HG03439 (cell line): ENCODE data around the gene SLC35B1.
"Not testable (repeated sequence)": the region's sequence is repeated elsewhere in the genome, so short reads cannot be mapped to it uniquely, and the experiment has no call there.

Source experiments
- ATAC-seq: cut with Tn5 transposase; IDR thresholded peaks from one replicate; pipeline ENCODE4 v1.9.1; 2021; ENCODE audit warnings: mild to moderate bottlenecking, moderate library complexity; ENCODE audit not compliant: unreplicated experiment

Gene SLC35B1

DNA sequence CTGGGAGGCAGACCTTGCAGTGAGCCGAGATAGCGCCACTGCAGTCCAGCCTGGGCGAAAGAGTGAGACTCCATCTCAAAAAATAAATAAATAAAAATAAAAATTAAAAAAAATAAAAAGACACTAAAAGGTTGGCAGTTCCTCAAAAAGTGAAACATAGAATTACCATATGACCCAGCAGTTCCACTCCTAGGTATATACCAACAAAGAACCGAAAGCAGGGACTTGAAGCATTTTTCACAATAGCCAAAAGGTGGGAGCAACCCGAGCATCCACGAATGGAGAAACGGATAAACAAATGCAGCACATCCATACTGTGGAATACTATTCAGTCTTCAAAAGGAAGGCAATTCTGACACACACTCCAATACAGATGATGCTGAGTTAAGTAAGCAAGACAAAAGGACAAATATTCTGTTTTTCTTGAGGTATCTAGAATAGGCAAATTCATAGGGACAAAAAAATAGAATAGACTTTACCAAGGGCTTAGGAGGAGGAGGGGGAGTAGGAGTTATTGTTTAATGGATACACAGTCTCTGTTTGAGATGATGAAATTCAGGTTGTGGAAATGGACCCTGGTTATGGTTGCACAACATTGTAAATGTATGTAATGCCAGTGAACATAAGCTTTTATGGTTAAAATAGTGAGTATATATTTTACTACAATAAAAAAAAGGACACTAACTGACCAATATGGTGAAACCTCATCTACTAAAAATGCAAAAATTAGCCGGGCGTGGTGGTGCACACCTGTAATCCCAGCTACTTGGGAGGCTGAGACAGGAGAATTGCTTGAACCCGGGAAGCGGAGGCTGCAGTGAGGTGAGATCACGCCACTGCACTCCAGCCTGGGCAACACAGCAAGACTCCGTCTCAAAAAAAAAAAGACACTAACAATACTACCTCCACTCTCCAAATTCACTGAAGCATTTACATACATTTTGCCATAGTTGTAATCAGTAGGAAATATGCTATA lies 27.0 kb upstream of the SLC35B1 start:
- ATAC-seq = no peak

DNA sequence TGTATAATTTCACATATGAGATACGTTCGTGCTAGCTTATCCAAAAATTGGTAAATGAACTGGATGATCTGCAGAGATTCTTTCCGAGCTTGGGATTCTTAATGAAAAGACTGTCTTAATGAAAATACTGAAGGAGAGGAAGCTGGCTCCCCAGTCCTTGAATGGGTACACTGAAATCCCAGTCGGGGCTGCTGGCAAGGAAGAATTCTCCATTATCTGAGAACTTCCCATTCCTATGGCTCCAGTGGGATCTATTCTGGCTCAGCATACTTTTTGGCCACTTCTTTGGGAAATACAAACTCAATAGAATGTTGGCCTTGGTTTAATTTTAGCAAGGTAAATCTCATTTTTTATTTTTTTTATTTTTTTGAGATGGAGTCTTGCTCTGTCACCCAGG lies 23.7 kb upstream of the SLC35B1 start:
- no peak for ATAC-seq

GRCh38 chr17:49730785-49731434 lies 23.1 kb upstream of the SLC35B1 start:
- ATAC-seq = no peak

DNA sequence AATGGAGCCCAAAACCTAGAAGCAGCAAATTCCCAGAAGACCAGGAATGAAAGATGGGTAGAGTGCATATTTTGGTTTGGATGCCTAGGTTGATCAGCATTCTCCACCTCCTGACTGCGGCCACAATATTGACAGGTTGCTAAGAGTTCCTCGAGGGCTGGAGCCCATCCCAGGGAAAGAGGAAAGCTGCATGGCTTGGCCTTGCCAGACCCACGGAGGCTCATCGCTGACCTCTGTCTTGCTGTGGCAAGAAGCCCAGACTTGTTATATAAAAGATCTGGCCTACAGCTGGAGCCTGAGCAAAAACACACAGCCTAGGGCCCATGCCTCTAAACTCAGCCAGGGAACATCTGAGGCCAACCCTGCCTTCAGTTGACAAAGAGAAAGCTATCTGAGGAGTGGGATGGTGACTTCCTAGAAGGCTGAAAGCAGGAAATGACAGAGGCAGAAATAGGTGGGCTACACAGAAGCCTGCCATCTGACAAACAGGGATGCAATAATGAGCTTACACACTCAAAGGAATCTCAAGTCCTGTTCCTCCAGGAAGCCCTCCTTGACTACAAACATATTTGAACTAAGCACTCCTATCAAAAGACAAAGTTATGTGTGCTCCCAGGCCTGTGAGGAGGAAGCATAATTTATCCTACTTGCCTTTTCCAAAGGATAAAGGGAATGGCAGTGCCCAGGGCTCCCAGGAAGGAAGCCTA lies 22.5 kb upstream of the SLC35B1 start:
- no peak for ATAC-seq

DNA sequence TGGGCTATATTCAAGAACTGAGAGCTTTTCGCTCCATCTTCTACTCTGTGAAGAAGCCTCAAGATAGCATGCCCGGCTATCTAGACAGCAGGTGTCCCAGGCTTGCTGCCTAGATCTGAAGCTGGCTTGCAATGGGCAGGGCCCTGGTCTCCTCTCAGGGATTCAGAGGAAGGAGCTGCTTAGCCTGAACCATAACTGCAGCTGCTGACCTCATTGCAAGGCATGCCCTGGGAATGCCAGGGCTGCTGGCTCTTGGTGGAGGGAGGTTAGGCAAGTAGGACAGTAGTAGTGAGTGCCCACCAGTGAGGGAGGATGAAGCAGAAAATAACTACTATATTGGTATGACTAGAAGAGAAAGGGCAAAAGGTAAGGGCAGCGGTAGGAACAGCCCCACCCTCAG lies 21.3 kb upstream of the SLC35B1 start:
- ATAC-seq = no peak

DNA sequence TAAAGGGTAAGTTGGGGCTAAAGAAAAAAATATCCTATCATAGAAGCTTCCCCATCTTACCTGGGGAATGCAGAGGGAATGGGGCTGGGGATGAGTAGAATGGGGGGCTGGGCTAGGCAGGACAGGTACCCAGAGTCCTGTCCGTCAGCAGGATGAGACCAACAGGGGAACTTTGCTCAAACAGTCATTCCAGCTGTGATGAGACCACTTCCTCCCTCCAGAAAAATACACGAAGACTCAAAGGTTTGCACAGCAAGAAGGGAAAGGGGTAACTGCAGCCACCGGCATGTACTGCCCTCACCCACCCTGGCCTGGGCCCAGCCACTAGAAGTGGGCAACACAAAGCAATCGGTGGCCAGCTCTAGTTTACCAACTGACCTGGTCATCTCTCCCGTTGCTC lies 20.7 kb upstream of the SLC35B1 start:
- ATAC-seq = no peak

GRCh38 chr17:49727380-49727779 lies 19.6 kb upstream of the SLC35B1 start:
- ATAC-seq = no peak

- ATAC-seq = no peak
Measured at GRCh38 chr17:49725452-49726130, 17.8 kb upstream of the SLC35B1 start.

DNA sequence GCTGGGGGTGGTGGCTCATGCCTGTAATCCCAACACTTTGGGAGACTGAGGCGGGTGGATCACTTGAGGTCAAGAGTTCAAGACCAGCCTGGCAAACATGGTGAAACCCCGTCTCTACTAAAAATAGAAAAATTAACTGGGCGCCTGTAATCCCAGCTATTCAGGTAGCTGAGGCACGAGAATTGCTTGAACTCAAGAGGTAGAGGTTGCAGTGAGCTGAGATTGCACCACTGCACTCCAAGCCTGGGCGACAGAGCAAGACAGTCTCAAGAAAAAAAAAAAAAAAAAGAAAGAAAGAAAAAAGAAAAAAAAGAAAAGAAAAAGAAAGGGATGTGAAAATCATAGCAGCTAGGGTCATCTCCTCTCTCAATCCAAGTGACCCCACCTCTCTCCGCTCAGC lies 16.8 kb upstream of the SLC35B1 start:
- not testable (repeated sequence) for ATAC-seq

- ATAC-seq = no peak
Measured at GRCh38 chr17:49723423-49723822, 15.7 kb upstream of the SLC35B1 start.

DNA sequence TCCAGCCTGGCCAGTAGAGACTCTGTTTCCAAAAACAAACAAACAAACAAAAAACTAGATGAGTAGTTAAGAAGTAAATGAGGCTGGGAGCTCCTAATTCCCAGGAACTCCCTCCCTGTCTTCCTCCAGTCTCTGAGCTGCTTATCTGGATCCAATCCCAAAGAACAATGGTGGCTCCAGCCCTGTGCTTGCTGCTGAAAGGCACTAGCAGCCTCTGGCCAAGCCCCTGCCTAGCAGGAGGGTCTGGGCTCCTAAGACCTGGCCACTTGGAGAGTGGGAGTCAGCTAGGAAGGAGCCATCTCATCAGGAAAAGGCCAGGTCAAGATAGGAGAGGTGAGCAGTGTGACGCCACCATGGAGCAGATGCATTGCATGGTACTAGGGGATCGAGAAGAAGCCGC lies 14.3 kb upstream of the SLC35B1 start:
- ATAC-seq = no peak

GRCh38 chr17:49717371-49717861 lies 9.7 kb upstream of the SLC35B1 start:
- no peak for ATAC-seq

GRCh38 chr17:49716668-49717364 lies 9.1 kb upstream of the SLC35B1 start:
- ATAC-seq = no peak

GRCh38 chr17:49715717-49716279 lies 8.0 kb upstream of the SLC35B1 start:
- no peak for ATAC-seq

GRCh38 chr17:49715216-49715615 lies 7.5 kb upstream of the SLC35B1 start:
- ATAC-seq = no peak

DNA sequence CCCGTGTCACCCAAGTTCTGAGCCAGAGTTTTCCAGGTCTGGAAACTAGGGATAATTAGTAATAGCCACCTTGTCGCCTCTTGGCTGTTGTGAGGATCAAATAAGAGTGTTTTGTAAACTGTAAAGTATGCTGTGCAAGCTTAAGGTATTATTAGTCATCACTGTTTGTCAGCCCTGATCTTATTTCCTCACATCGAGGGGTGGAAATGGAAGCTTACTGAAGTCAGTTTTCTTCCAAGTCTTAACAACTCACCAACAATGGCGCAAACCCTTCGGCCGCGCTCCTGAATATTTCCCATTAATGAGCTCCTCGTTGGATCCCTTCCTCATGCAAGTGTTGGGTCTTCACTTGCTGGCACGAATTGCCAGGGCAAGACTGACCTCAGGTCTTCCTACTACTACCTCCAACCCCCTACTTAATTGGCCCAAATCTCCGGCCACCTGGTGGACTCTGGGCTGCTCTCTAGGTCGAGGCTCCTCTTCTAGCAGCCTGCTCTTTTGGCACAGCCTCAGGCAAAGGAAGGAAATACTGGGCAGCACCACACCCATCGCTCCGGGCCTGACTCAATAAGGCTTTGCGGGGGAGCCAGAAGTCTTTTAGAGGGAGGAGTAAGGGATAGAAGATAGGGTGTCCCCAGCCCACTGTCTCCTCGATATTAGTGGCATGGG lies 885 bp upstream of the SLC35B1 start:
- ATAC-seq = no peak

GRCh38 chr17:49707246-49707607 lies 537 bp downstream of the SLC35B1 start:
- ATAC-seq = no peak

- ATAC-seq = no peak
Measured at GRCh38 chr17:49705254-49705653, 2.5 kb downstream of the SLC35B1 start.

DNA sequence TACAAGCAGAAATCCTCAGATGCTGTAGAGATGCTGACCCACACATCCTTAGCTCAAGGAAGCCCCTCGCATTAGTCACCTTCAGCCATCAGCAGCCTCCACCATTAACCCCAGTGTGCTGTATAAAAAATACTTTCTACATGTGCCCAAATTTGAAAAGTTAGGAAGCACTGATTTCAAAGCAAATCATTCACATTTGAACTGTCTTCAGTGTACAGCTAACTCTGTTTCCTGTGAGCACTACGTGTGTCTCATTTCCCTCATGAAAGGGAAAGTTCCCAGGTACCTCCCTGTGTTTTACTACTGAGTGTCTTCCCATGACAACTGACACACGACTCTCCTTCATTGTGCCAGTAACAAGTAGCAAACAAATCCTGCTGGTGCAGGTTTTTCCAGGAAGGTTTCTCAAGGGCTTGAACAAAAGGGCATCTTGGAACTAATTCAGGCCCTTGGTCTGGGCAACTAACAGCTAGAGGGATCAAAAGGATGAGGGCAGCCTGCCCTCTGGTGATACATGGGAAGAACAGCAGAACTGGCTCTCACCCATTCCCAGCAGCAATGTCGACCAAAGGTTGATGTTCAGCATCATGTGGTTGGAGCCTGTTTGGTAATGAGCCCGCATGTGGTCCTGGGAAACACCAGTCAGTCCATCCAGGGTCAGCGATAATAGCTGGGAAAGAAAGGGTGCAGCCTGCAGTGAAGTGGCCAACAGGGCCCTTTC lies 4.0 kb downstream of the SLC35B1 start:
- no peak for ATAC-seq
